ENCODE measurements around the gene USP17L29. TPM values are rescaled to one million over a fixed set of nuclear protein-coding genes. Genes with fewer than 3 reads are reported as not detected.
"Not testable (repeated sequence)": the region's sequence is repeated elsewhere in the genome, so short reads cannot be mapped to it uniquely, and the experiment has no call there.

USP17L29 gene
- total and polyA plus RNA-seq, 5 experiments from 2014 or later = not detected

DNA sequence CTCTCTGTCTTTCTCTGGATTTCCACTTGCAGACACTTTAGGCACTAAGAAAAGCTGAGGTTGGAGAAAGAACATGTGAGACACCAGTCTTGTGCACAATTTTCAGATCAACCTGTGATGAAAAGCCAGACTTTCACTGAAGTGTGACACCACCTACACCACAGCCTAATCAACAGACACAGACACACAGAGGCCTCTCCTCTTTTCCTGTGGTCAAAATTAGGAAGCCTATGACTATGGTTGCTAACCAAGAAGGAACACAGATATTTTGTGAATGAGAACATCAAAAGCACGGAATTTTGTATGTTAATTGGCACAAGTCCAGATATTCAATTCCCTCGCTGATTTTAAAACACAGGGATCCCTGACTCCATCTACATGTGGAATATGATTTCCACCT, 35.6 kb downstream of the USP17L29 start:
- H3K27ac Mint-ChIP-seq, H3K27me3 Mint-ChIP-seq, H3K36me3 Mint-ChIP-seq, DNase-seq, H3K4me3 Mint-ChIP-seq, ATAC-seq, H3K4me1 Mint-ChIP-seq, POLR2A ChIA-PET, H3K9me3 Mint-ChIP-seq: not testable (repeated sequence)

Other genes starting within 250 kb of the USP17L29 start
- not detected for gene FAM90A26, start 183.2 kb upstream of the USP17L29 start, total RNA-seq
- not detected for gene FAM90A26, start 183.2 kb upstream of the USP17L29 start, polyA plus RNA-seq
- gene USP17L10, start 143.0 kb upstream of the USP17L29 start, total RNA-seq = not detected
- not detected for gene USP17L10, start 143.0 kb upstream of the USP17L29 start, polyA plus RNA-seq
- not detected for gene USP17L11, start 138.2 kb upstream of the USP17L29 start, total RNA-seq
- gene USP17L11, start 138.2 kb upstream of the USP17L29 start, polyA plus RNA-seq = not detected
- not detected for gene USP17L12, start 133.5 kb upstream of the USP17L29 start, total RNA-seq
- gene USP17L12, start 133.5 kb upstream of the USP17L29 start, polyA plus RNA-seq = not detected
- gene USP17L13, start 128.7 kb upstream of the USP17L29 start, total RNA-seq = not detected
- not detected for gene USP17L13, start 128.7 kb upstream of the USP17L29 start, polyA plus RNA-seq
- gene USP17L15, start 119.3 kb upstream of the USP17L29 start, total RNA-seq = not detected
- not detected for gene USP17L15, start 119.3 kb upstream of the USP17L29 start, polyA plus RNA-seq
- not detected for gene USP17L17, start 109.8 kb upstream of the USP17L29 start, total RNA-seq
- gene USP17L17, start 109.8 kb upstream of the USP17L29 start, polyA plus RNA-seq = not detected
- not detected for gene USP17L18, start 105.0 kb upstream of the USP17L29 start, total RNA-seq
- gene USP17L18, start 105.0 kb upstream of the USP17L29 start, polyA plus RNA-seq = not detected
- gene USP17L19, start 100.3 kb upstream of the USP17L29 start, total RNA-seq = not detected
- not detected for gene USP17L19, start 100.3 kb upstream of the USP17L29 start, polyA plus RNA-seq
- gene USP17L20, start 95.5 kb upstream of the USP17L29 start, total RNA-seq = not detected
- gene USP17L20, start 95.5 kb upstream of the USP17L29 start, polyA plus RNA-seq = not detected
- not detected for gene USP17L21, start 90.8 kb upstream of the USP17L29 start, total RNA-seq
- gene USP17L21, start 90.8 kb upstream of the USP17L29 start, polyA plus RNA-seq = not detected
- not detected for gene USP17L22, start 86.0 kb upstream of the USP17L29 start, total RNA-seq
- gene USP17L22, start 86.0 kb upstream of the USP17L29 start, polyA plus RNA-seq = not detected
- not detected for gene USP17L24, start 28.5 kb upstream of the USP17L29 start, total RNA-seq
- not detected for gene USP17L24, start 28.5 kb upstream of the USP17L29 start, polyA plus RNA-seq
- not detected for gene USP17L25, start 23.7 kb upstream of the USP17L29 start, total RNA-seq
- gene USP17L25, start 23.7 kb upstream of the USP17L29 start, polyA plus RNA-seq = not detected
- gene USP17L26, start 19.0 kb upstream of the USP17L29 start, total RNA-seq = not detected
- not detected for gene USP17L26, start 19.0 kb upstream of the USP17L29 start, polyA plus RNA-seq
- gene USP17L5, start 14.2 kb upstream of the USP17L29 start, total RNA-seq = not detected
- gene USP17L5, start 14.2 kb upstream of the USP17L29 start, polyA plus RNA-seq = not detected
- not detected for gene USP17L27, start 9.5 kb upstream of the USP17L29 start, total RNA-seq
- gene USP17L27, start 9.5 kb upstream of the USP17L29 start, polyA plus RNA-seq = not detected
- not detected for gene USP17L28, start 4.7 kb upstream of the USP17L29 start, total RNA-seq
- not detected for gene USP17L28, start 4.7 kb upstream of the USP17L29 start, polyA plus RNA-seq
- not detected for gene USP17L30, start 9.5 kb downstream of the USP17L29 start, total RNA-seq
- not detected for gene USP17L30, start 9.5 kb downstream of the USP17L29 start, polyA plus RNA-seq
- not detected for gene DEFB131A, start 90.8 kb downstream of the USP17L29 start, total RNA-seq
- not detected for gene DEFB131A, start 90.8 kb downstream of the USP17L29 start, polyA plus RNA-seq

Measured in naive thymus-derived CD8-positive, alpha-beta T cell (primary cell).